ENCODE results near the gene PDE8B. TPM values are rescaled to one million over a fixed set of nuclear protein-coding genes. Genes with fewer than 3 reads are reported as not detected.
"Not testable (repeated sequence)": the region's sequence is repeated elsewhere in the genome, so short reads cannot be mapped to it uniquely, and the experiment has no call there.

The PDE8B gene
- total and polyA plus RNA-seq, 4 donors, result 0.19 to 0.82 (median 0.49) TPM

DNA sequence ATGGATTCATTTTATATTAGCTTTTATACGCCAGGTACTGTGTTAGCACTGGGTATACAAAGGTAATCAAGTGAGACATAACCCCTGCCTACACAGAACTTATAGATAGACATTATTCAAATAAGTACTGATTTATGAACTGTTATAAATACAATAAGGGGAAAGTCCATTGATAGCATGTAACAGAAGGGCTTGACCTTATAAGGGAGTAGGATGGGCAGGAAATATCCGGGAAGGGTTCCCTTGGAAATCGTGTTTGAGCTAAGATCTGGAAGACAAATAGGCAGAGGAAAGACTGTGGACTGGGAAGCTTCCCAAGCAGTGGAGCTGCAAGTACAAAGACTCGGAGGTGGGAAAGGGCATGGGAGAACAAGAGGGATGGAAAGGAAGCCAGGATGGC is 170.2 kb downstream of the PDE8B start:
- WGBS, result 72% methylated on average over 4 of the region's 4 CpGs
- no peak for DNase-seq (ENCODE audit: low spot score)

DNA sequence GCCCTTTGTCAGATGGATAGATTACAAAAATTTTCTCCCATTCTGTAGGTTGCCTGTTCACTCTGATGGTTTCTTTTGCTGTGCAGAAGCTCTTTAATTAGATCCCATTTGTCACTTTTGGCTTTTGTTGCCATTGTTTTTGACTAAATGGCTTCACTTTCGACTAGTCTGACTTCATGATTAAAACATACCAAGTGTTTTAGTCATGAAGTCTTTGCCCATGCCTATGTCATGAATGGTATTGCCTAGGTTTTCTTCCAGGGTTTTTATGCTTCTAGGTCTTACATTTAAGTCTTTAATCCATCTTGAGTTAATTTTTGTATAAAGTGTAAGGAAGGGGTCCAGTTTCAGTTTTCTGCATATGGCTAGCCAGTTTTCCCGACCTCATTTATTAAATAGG is 172.9 kb downstream of the PDE8B start:
- not testable (repeated sequence) for H3K4me3 ChIP-seq (ENCODE audit: low read depth in 1 of 3, low read length in 3 of 3); H3K36me3 ChIP-seq (ENCODE audit: control insufficient read depth in 4 of 4, insufficient read depth in 3 of 4, low read depth in 1 of 4, low read length in 3 of 4)

More for the DNA sequence above, 170.2 kb downstream of the PDE8B start:
- Histone ChIP-seq H3K4me3 (ENCODE audit: low read depth in 1 of 3, low read length in 3 of 3) (no peak overlapping the region), H3K4me1 (ENCODE audit: control insufficient read depth in 4 of 4, insufficient read depth in 4 of 4, low read length in 3 of 4) (no peaks in the 10 kb centered on the region), H3K36me3 (ENCODE audit: control insufficient read depth in 4 of 4, insufficient read depth in 3 of 4, low read depth in 1 of 4, low read length in 3 of 4) (no peaks in the 10 kb centered on the region), H3K9ac (ENCODE audit: low read depth in 1 of 2, low read length in 2 of 2) (no peak overlapping the region), H3K9me3 (ENCODE audit: control insufficient read depth in 4 of 4, low read length in 3 of 4) (no peaks in the 10 kb centered on the region), H3K27me3 (ENCODE audit: control insufficient read depth in 4 of 4, insufficient read depth in 4 of 4, low read length in 3 of 4) (no peaks in the 10 kb centered on the region), H3K27ac (ENCODE audit: low read depth in 1 of 2, low read length in 2 of 2) (no peak overlapping the region)
- TF ChIP-seq HNF4G (IDR thresholded peaks at IDR 0.05) (no peak), TAF1 (conservative IDR thresholded peaks at IDR 0.05) (no peak), RXRA (IDR thresholded peaks at IDR 0.05) (no peak), YY1 (IDR thresholded peaks at IDR 0.05) (no peak), FOXA2 (IDR thresholded peaks at IDR 0.05) (no peak), EGR1 (IDR thresholded peaks at IDR 0.05; ENCODE audit: low read depth in 2 of 2) (no peak), JUND (IDR thresholded peaks at IDR 0.05) (no peak)
- TF ChIP-seq, protein P1, sequence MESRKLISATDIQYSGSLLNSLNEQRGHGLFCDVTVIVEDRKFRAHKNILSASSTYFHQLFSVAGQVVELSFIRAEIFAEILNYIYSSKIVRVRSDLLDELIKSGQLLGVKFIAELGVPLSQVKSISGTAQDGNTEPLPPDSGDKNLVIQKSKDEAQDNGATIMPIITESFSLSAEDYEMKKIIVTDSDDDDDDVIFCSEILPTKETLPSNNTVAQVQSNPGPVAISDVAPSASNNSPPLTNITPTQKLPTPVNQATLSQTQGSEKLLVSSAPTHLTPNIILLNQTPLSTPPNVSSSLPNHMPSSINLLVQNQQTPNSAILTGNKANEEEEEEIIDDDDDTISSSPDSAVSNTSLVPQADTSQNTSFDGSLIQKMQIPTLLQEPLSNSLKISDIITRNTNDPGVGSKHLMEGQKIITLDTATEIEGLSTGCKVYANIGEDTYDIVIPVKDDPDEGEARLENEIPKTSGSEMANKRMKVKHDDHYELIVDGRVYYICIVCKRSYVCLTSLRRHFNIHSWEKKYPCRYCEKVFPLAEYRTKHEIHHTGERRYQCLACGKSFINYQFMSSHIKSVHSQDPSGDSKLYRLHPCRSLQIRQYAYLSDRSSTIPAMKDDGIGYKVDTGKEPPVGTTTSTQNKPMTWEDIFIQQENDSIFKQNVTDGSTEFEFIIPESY (IDR thresholded peaks at IDR 0.05), result no peak

DNA sequence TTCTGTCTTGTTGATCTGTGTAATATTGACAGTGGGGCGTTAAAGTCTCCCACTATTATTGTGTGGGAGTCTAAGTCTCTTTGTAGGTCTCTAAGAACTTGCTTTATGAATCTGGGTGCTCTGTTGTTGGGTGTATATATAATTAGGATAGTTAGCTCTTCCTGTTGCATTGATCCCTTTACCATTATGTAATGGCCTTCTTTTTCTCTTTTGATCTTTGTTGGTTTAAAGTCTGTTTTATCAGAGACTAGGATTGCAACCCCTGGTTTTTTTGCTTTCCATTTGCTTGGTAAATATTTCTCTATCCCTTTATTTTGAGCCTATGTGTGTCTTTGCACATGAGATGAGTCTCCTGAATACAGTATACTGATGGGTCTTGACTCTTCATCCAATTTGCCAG is 175.9 kb downstream of the PDE8B start:
- not testable (repeated sequence) for H3K27ac ChIP-seq (ENCODE audit: low read depth in 1 of 2, low read length in 2 of 2); H3K9me3 ChIP-seq (ENCODE audit: control insufficient read depth in 4 of 4, low read length in 3 of 4); H3K9ac ChIP-seq (ENCODE audit: low read depth in 1 of 2, low read length in 2 of 2); DNase-seq (ENCODE audit: low spot score); H3K27me3 ChIP-seq (ENCODE audit: control insufficient read depth in 4 of 4, insufficient read depth in 4 of 4, low read length in 3 of 4); H3K4me3 ChIP-seq (ENCODE audit: low read depth in 1 of 3, low read length in 3 of 3); H3K36me3 ChIP-seq (ENCODE audit: control insufficient read depth in 4 of 4, insufficient read depth in 3 of 4, low read depth in 1 of 4, low read length in 3 of 4)
- 90% methylated on average over 1 of the region's 1 CpG for WGBS
- H3K4me1 ChIP-seq (ENCODE audit: control insufficient read depth in 4 of 4, insufficient read depth in 4 of 4, low read length in 3 of 4), result peaks cover 0 to 11% (median 7%) of the 10 kb centered on the region in 4 donors

More for the DNA sequence above, 172.9 kb downstream of the PDE8B start:
- H3K9ac ChIP-seq (ENCODE audit: low read depth in 1 of 2, low read length in 2 of 2); DNase-seq (ENCODE audit: low spot score); H3K9me3 ChIP-seq (ENCODE audit: control insufficient read depth in 4 of 4, low read length in 3 of 4); H3K27me3 ChIP-seq (ENCODE audit: control insufficient read depth in 4 of 4, insufficient read depth in 4 of 4, low read length in 3 of 4); H3K27ac ChIP-seq (ENCODE audit: low read depth in 1 of 2, low read length in 2 of 2); H3K4me1 ChIP-seq (ENCODE audit: control insufficient read depth in 4 of 4, insufficient read depth in 4 of 4, low read length in 3 of 4): not testable (repeated sequence)
- WGBS, result 91% methylated on average over 2 of the region's 2 CpGs

DNA sequence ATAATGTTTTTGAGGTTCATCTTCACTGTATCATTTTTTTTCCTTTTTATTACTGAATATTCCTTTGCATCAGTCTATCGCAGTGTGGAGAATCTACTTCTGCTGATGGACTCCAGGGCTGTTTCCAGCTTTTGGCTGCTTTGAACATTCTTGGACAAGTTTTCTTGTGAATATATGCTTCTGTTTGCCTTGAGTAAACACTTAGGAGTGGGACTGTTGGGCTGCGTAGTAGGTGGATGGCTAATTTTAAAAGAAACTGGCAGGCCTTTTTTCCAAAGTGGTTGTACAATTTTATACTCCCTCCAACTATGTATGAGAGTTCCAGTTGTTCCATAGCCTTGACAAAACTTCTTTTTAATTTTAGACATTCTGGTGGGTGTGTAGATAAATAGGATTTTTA is 179.3 kb downstream of the PDE8B start:
- Histone ChIP-seq H3K4me1 (ENCODE audit: control insufficient read depth in 4 of 4, insufficient read depth in 4 of 4, low read length in 3 of 4) (peaks cover 0 to 15% (median 8%) of the 10 kb centered on the region in 4 donors), H3K27me3 (ENCODE audit: control insufficient read depth in 4 of 4, insufficient read depth in 4 of 4, low read length in 3 of 4) (no peaks in the 10 kb centered on the region), H3K9ac (ENCODE audit: low read depth in 1 of 2, low read length in 2 of 2) (no peak overlapping the region), H3K27ac (ENCODE audit: low read depth in 1 of 2, low read length in 2 of 2) (no peak overlapping the region), H3K36me3 (ENCODE audit: control insufficient read depth in 4 of 4, insufficient read depth in 3 of 4, low read depth in 1 of 4, low read length in 3 of 4) (no peaks in the 10 kb centered on the region), H3K4me3 (ENCODE audit: low read depth in 1 of 3, low read length in 3 of 3) (no peak overlapping the region), H3K9me3 (ENCODE audit: control insufficient read depth in 4 of 4, low read length in 3 of 4) (no peaks in the 10 kb centered on the region)
- DNase-seq (ENCODE audit: low spot score), result no peak
- 81% methylated on average over 2 of the region's 2 CpGs for WGBS
- TF ChIP-seq FOXA1 (IDR thresholded peaks at IDR 0.05) (no peak), RXRA (IDR thresholded peaks at IDR 0.05) (no peak), JUND (IDR thresholded peaks at IDR 0.05) (no peak), SP1 (IDR thresholded peaks at IDR 0.05) (no peak), HNF4A (conservative IDR thresholded peaks at IDR 0.05) (no peak)
- TF ChIP-seq, protein P2, sequence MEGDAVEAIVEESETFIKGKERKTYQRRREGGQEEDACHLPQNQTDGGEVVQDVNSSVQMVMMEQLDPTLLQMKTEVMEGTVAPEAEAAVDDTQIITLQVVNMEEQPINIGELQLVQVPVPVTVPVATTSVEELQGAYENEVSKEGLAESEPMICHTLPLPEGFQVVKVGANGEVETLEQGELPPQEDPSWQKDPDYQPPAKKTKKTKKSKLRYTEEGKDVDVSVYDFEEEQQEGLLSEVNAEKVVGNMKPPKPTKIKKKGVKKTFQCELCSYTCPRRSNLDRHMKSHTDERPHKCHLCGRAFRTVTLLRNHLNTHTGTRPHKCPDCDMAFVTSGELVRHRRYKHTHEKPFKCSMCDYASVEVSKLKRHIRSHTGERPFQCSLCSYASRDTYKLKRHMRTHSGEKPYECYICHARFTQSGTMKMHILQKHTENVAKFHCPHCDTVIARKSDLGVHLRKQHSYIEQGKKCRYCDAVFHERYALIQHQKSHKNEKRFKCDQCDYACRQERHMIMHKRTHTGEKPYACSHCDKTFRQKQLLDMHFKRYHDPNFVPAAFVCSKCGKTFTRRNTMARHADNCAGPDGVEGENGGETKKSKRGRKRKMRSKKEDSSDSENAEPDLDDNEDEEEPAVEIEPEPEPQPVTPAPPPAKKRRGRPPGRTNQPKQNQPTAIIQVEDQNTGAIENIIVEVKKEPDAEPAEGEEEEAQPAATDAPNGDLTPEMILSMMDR (IDR thresholded peaks at IDR 0.05; ENCODE audit: low read depth, low read length, missing input control), result no peak
- TF ChIP-seq, protein P3, sequence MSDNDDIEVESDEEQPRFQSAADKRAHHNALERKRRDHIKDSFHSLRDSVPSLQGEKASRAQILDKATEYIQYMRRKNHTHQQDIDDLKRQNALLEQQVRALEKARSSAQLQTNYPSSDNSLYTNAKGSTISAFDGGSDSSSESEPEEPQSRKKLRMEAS (IDR thresholded peaks at IDR 0.05), result no peak
- TF ChIP-seq, protein P4, sequence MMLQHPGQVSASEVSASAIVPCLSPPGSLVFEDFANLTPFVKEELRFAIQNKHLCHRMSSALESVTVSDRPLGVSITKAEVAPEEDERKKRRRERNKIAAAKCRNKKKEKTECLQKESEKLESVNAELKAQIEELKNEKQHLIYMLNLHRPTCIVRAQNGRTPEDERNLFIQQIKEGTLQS (IDR thresholded peaks at IDR 0.05), result no peak
